ENCODE measurements around the gene FAM118A.
A peak's percentile ranks its signal among the peaks of the same experiment; 100 is the strongest.

FAM118A gene

GRCh38 chr22:45306139-45306538 lies 3.6 kb upstream of the FAM118A start:
- TF ChIP-seq, protein P1, sequence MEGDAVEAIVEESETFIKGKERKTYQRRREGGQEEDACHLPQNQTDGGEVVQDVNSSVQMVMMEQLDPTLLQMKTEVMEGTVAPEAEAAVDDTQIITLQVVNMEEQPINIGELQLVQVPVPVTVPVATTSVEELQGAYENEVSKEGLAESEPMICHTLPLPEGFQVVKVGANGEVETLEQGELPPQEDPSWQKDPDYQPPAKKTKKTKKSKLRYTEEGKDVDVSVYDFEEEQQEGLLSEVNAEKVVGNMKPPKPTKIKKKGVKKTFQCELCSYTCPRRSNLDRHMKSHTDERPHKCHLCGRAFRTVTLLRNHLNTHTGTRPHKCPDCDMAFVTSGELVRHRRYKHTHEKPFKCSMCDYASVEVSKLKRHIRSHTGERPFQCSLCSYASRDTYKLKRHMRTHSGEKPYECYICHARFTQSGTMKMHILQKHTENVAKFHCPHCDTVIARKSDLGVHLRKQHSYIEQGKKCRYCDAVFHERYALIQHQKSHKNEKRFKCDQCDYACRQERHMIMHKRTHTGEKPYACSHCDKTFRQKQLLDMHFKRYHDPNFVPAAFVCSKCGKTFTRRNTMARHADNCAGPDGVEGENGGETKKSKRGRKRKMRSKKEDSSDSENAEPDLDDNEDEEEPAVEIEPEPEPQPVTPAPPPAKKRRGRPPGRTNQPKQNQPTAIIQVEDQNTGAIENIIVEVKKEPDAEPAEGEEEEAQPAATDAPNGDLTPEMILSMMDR (IDR thresholded peaks at IDR 0.05): no peak
- no peak for TF ChIP-seq ZFX (IDR thresholded peaks at IDR 0.05; ENCODE audit: borderline replicate concordance)
- no peak overlapping the region for H3K27ac ChIP-seq

DNA sequence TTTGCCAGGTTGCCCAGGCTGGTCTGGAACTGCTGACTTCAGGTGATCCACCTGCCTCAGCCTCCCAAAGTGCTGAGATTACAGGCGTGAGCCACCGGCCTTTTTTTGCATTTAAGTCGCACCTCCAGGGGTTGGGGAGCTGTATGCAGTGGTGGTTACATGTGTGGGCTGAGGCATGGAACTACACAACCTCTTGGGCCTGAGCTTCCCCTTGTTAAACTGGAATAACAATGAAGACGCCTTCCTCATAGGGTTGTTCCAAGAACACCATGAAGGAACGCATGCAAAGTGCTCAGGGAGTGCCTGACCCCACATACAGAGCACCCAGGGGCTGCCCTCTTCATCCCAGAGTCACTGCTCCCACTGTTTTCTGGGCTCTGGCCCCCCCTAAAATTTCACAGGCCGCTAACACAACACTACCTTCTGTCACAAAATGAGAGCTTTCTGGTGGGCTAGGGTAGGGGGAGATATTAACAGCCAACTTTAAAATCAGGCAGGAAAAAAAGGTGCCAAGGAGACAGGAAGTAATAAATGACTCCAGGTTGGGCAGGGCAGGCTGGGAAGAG lies 1.3 kb upstream of the FAM118A start:
- no peak for TF ChIP-seq ZFX (IDR thresholded peaks at IDR 0.05; ENCODE audit: borderline replicate concordance)
- TF ChIP-seq, protein P1 (IDR thresholded peaks at IDR 0.05): no peak
- peak overlapping the region; percentile 87 for H3K27ac ChIP-seq

DNA sequence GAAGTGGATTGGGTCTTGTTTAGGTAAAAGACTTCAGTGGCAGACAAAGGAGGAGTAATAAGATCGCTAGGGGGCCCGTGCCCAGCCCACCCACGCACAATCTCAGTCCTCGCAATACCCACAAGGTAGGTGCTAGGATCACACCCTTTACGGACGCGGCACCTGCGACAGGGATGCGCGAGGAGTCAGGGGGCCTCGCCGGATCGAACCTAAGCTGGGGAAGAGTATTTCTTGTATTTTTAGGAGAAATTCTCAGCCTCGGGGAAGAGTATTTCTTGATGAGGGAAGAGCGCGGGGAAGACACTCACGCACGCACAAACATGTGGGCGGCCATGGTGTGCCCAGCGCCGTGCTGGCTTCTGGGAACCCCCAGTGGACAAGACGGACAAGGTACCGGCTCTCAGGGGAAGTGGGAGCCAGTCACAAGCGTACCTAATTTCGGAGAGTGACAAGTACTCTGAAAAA lies 745 bp upstream of the FAM118A start:
- peak overlapping the region; percentile 87 for H3K27ac ChIP-seq
- TF ChIP-seq ZFX (IDR thresholded peaks at IDR 0.05; ENCODE audit: borderline replicate concordance): no peak
- TF ChIP-seq, protein P1 (IDR thresholded peaks at IDR 0.05): no peak

- H3K27ac ChIP-seq: peak overlapping the region; percentile 87
Measured at GRCh38 chr22:45310331-45310976, 720 bp downstream of the FAM118A start.

GRCh38 chr22:45310977-45311531 lies 1.3 kb downstream of the FAM118A start:
- H3K27ac ChIP-seq: peak overlapping the region; percentile 87
- TF ChIP-seq, protein P1 (IDR thresholded peaks at IDR 0.05): no peak
- TF ChIP-seq ZFX (IDR thresholded peaks at IDR 0.05; ENCODE audit: borderline replicate concordance): no peak

More at GRCh38 chr22:45310331-45310976, 720 bp downstream of the FAM118A start:
- TF ChIP-seq ZFX (IDR thresholded peaks at IDR 0.05; ENCODE audit: borderline replicate concordance): no peak
- TF ChIP-seq, protein P1 (IDR thresholded peaks at IDR 0.05): no peak

- TF ChIP-seq, protein P1 (IDR thresholded peaks at IDR 0.05): no peak
- TF ChIP-seq ZFX (IDR thresholded peaks at IDR 0.05; ENCODE audit: borderline replicate concordance): no peak
- H3K27ac ChIP-seq: no peak overlapping the region
Measured at GRCh38 chr22:45312415-45312814, 2.7 kb downstream of the FAM118A start.

GRCh38 chr22:45312856-45313255 lies 3.1 kb downstream of the FAM118A start:
- no peak for TF ChIP-seq ZFX (IDR thresholded peaks at IDR 0.05; ENCODE audit: borderline replicate concordance)
- TF ChIP-seq, protein P1 (IDR thresholded peaks at IDR 0.05): no peak
- no peak overlapping the region for H3K27ac ChIP-seq
